HepG2 (cell line): ENCODE results near the gene SARS2. TPM values are rescaled to one million over a fixed set of nuclear protein-coding genes. Genes with fewer than 3 reads are reported as not detected.
A peak's percentile ranks its signal among the peaks of the same experiment; 100 is the strongest.

Source experiments
- CREB1 ChIP-seq, 2 experiments: fragments of 450-650 bp in 1 of 2; IDR thresholded peaks; 2 replicates each; pipeline ENCODE4 v1.6.1; 2016 to 2017; ENCODE audit warnings: control low read depth in 1 of 2, mild to moderate bottlenecking in 1 of 2, missing compliant biosample characterization in 1 of 2, missing genetic modification characterization in 1 of 2
- E2F5 ChIP-seq: sonication (generic); formaldehyde crosslinking; conservative IDR thresholded peaks from 2 replicates; pipeline ENCODE4 v1.4.0; 2020; ENCODE audit warnings: missing genetic modification reagents
- HCFC1 ChIP-seq: fragments of 150-350 bp; IDR thresholded peaks from 2 replicates; pipeline ENCODE4 v1.6.1; 2014; ENCODE audit warnings: low read depth, low read length
- KDM1A ChIP-seq: IDR thresholded peaks from 2 replicates; pipeline ENCODE4 v1.6.1; 2016; ENCODE audit warnings: missing compliant biosample characterization
- MYPOP ChIP-seq: sonication (generic); formaldehyde crosslinking; IDR thresholded peaks from 2 replicates; pipeline ENCODE4 v1.8.1; 2023; ENCODE audit warnings: mild to moderate bottlenecking, moderate library complexity, missing genetic modification reagents
- NONO ChIP-seq, 2 experiments: fragments of 450-650 bp in 1 of 2; sonication (generic) in 1 of 2; formaldehyde crosslinking in 1 of 2; IDR thresholded peaks in 1 of 2; conservative IDR thresholded peaks in 1 of 2; 2 replicates each; pipeline versions ENCODE4 v1.6.1 to v1.8.0; 2017 to 2022; ENCODE audit warnings: mild to moderate bottlenecking in 1 of 2, missing genetic modification reagents in 1 of 2, moderate library complexity in 1 of 2
- SKIL ChIP-seq: sonication (generic); formaldehyde crosslinking; IDR thresholded peaks from 2 replicates; pipeline ENCODE4 v1.8.0; 2022; ENCODE audit warnings: missing genetic modification reagents, mild to moderate bottlenecking, moderate library complexity, borderline replicate concordance
- THAP8 ChIP-seq: sonication (generic); formaldehyde crosslinking; IDR thresholded peaks from 2 replicates; pipeline ENCODE4 v1.5.1; 2020; ENCODE audit warnings: missing genetic modification reagents, mild to moderate bottlenecking, borderline replicate concordance
- THYN1 ChIP-seq: sonication (generic); formaldehyde crosslinking; IDR thresholded peaks from 2 replicates; pipeline ENCODE4 v1.8.1; 2023; ENCODE audit warnings: low read depth, mild to moderate bottlenecking, moderate library complexity, missing genetic modification reagents, borderline replicate concordance
- YEATS2 ChIP-seq: sonication (generic); formaldehyde crosslinking; IDR thresholded peaks from 2 replicates; pipeline ENCODE4 v1.4.0; 2020; ENCODE audit warnings: missing genetic modification reagents, borderline replicate concordance
- ZNF225 ChIP-seq: sonication (generic); formaldehyde crosslinking; IDR thresholded peaks from 2 replicates; pipeline ENCODE4 v1.4.0; 2020; ENCODE audit warnings: mild to moderate bottlenecking, missing genetic modification reagents
- ZNF264 ChIP-seq: sonication (generic); formaldehyde crosslinking; IDR thresholded peaks from 2 replicates; pipeline ENCODE4 v1.4.0; 2020; ENCODE audit warnings: missing genetic modification reagents
- ZNF639 ChIP-seq: conservative IDR thresholded peaks from 2 replicates; pipeline ENCODE4 v1.6.1; 2018; ENCODE audit warnings: missing genetic modification reagents
- ZNF7 ChIP-seq: IDR thresholded peaks from 2 replicates; pipeline ENCODE4 v1.6.1; 2016; ENCODE audit warnings: missing biosample characterization, missing genetic modification reagents
- ZNF746 ChIP-seq: sonication (generic); formaldehyde crosslinking; IDR thresholded peaks from 2 replicates; pipeline ENCODE4 v1.8.0; 2022; ENCODE audit warnings: mild to moderate bottlenecking, missing genetic modification reagents
- ZNF792 ChIP-seq: IDR thresholded peaks from 2 replicates; pipeline ENCODE4 v1.6.1; 2016
- ZSCAN12 ChIP-seq: sonication (generic); formaldehyde crosslinking; IDR thresholded peaks from 2 replicates; pipeline ENCODE4 v1.9.0; 2021; ENCODE audit warnings: mild to moderate bottlenecking, missing genetic modification reagents
- polyA plus RNA-seq, 8 experiments: library from polyadenylated mRNA; depleted of rRNA in 3 of 8; stranded (reverse) in 7 of 8; unstranded in 1 of 8; fragments of >200 nt; fragmentation: Illumina TruSeq in 4 of 8; extraction: Trizol in 4 of 8; gene quantifications; 2 replicates each; pipeline versions ENCODE4 v1.2.1 to v1.2.3, GENCODE V29; 2011 to 2016; ENCODE audit warnings: low read depth in 4 of 8, missing spikeins in 1 of 8, mixed read lengths in 1 of 8; ENCODE audit not compliant: insufficient read depth in 1 of 8
- total RNA-seq, 5 experiments: library from RNA; depleted of rRNA; stranded (reverse); fragments of >200 nt; fragmentation: Illumina TruSeq; extraction: Trizol; gene quantifications; 2 replicates each; pipeline ENCODE4 v1.2.3, GENCODE V29; 2016; ENCODE audit warnings: low read depth in 1 of 5
- TF ChIP-seq, protein P1 (sequence below): IDR thresholded peaks from 2 replicates; pipeline ENCODE4 v1.6.1; 2012; ENCODE audit warnings: low read depth, low read length, improper control_type of control experiment
- TF ChIP-seq, protein P2 (sequence below): sonication (generic); formaldehyde crosslinking; IDR thresholded peaks from 2 replicates; pipeline ENCODE4 v1.8.0; 2022; ENCODE audit warnings: missing genetic modification reagents, mild to moderate bottlenecking, borderline replicate concordance

SARS2 gene
- total and polyA plus RNA-seq, 2 of the 13 experiments (the other 11 are each of a cell fraction or from before 2014, with no cell fraction given): 40.0 to 48.6 TPM

DNA sequence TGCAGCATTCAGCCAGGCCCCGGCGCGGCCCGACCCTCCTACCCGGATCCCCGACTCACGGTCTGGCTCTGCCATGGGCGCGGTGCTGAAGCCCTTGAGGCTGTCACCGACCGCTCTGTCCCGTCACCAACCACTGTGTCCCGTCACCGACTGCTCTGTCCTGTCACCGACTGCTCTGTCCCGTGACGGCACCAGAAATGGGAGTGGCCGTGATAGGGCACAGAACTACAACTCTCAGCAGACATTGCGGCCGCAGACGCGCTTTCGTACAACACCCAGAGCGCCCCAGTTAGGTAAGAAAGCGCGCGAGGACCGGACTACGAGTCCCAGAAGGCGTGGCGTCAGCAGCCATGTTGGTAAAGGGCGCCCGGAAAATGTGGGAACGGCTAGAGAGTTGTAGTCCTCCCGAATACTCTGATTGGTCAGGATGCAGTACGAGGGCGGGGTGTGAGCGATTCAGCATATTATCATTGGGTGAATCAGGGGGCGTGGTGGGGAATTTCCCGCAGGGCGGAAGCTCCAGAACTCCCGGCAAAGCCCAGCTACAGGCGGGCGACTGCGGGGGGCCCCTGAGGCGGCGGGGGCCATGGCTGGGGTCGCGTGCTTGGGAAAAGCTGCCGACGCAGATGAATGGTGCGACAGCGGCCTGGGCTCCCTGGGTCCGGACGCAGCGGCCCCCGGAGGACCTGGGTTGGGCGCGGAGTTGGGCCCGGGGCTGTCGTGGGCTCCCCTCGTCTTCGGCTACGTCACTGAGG lies 30.9 kb downstream of the SARS2 start, which contains the start of the genes NFKBIB and SIRT2 (continued):
- no peak for TF ChIP-seq THAP8 (CRISPR knock-in tag)
- no peak for TF ChIP-seq ZNF792 (CRISPR knock-in tag)
- no peak for TF ChIP-seq ZSCAN12 (CRISPR knock-in tag)
- no peak for TF ChIP-seq ZNF264 (CRISPR knock-in tag)
- TF ChIP-seq THYN1: no peak
- TF ChIP-seq ZNF225: peak; percentile 87
- TF ChIP-seq KDM1A (CRISPR knock-in tag): no peak
- TF ChIP-seq NONO (IDR thresholded peaks at IDR 0.05): no peak
- peak; percentile 94 for TF ChIP-seq NONO (CRISPR knock-in tag; conservative IDR thresholded peaks at IDR 0.05)
- TF ChIP-seq, protein P1, sequence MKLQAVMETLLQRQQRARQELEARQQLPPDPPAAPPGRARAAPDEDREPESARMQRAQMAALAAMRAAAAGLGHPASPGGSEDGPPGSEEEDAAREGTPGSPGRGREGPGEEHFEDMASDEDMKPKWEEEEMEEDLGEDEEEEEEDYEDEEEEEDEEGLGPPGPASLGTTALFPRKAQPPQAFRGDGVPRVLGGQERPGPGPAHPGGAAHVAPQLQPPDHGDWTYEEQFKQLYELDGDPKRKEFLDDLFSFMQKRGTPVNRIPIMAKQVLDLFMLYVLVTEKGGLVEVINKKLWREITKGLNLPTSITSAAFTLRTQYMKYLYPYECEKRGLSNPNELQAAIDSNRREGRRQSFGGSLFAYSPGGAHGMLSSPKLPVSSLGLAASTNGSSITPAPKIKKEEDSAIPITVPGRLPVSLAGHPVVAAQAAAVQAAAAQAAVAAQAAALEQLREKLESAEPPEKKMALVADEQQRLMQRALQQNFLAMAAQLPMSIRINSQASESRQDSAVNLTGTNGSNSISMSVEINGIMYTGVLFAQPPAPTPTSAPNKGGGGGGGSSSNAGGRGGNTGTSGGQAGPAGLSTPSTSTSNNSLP: no peak
- peak; percentile 95 for TF ChIP-seq CREB1 (IDR thresholded peaks at IDR 0.05)
- TF ChIP-seq CREB1 (CRISPR knock-in tag; IDR thresholded peaks at IDR 0.05): peak; percentile 97
- peak; percentile 70; the same call in 1 of the 2 replicates for TF ChIP-seq ZNF639 (CRISPR knock-in tag)
- no peak; the same call in 1 of the 2 replicates for TF ChIP-seq SKIL (CRISPR knock-in tag)
- peak; percentile 97 for TF ChIP-seq HCFC1
- TF ChIP-seq ZNF746 (CRISPR knock-in tag): no peak
- TF ChIP-seq YEATS2: peak; percentile 83
- TF ChIP-seq, protein P2, sequence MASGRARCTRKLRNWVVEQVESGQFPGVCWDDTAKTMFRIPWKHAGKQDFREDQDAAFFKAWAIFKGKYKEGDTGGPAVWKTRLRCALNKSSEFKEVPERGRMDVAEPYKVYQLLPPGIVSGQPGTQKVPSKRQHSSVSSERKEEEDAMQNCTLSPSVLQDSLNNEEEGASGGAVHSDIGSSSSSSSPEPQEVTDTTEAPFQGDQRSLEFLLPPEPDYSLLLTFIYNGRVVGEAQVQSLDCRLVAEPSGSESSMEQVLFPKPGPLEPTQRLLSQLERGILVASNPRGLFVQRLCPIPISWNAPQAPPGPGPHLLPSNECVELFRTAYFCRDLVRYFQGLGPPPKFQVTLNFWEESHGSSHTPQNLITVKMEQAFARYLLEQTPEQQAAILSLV (CRISPR knock-in tag): no peak; the same call in 1 of the 2 replicates
- TF ChIP-seq E2F5: peak; percentile 6; the same call in 1 of the 2 replicates
- no peak for TF ChIP-seq ZNF7 (CRISPR knock-in tag)
- TF ChIP-seq MYPOP (CRISPR knock-in tag): no peak
